IMR-90 (cell line): ENCODE results near the gene TEX28. TPM values are rescaled to one million over a fixed set of nuclear protein-coding genes. Genes with fewer than 3 reads are reported as not detected.
"Not testable (repeated sequence)": the region's sequence is repeated elsewhere in the genome, so short reads cannot be mapped to it uniquely, and the experiment has no call there.

Experiments
- ATAC-seq: fragments of 200-7000 bp; cut with Tn5 transposase; 2 replicates; pipeline ENCODE4 v1.9.1; 2020; ENCODE audit warnings: low read depth, mild to moderate bottlenecking, moderate library complexity
- BruUV-seq: library from RNA; stranded (reverse); fragments of 400-500 nt; replicated peaks from 2 replicates; lab custom pipeline; 2021; lab: Mats Ljungman, UMichigan
- CTCF ChIA-PET: fragments of 300-600 bp; formaldehyde crosslinking; extraction: SDS; loops from one replicate; lab custom pipeline; 2021; ENCODE audit warnings: antibody characterized with exemption; lab: Yijun Ruan, JAX
- POLR2A ChIA-PET: fragments of 300-600 bp; sonication (Branson Sonifier 250); formaldehyde crosslinking; loops from one replicate; lab custom pipeline; 2022; ENCODE audit warnings: antibody characterized with exemption; ENCODE audit not compliant: unreplicated experiment; lab: Charles Lee
- DNase-seq: peaks from one replicate; pipeline ENCODE4 v3.0.0; 2013
- H2AFZ ChIP-seq: replicated peaks from 2 replicates; pipeline ENCODE3; 2013; ENCODE audit warnings: low read length, mild to moderate bottlenecking; ENCODE audit not compliant: poor library complexity
- H2AK5ac ChIP-seq: 2 replicates; pipeline ENCODE4 v1.6.1; 2013; ENCODE audit warnings: low read depth, low read length, inconsistent platforms
- H2AK9ac ChIP-seq: replicated peaks from 2 replicates; pipeline ENCODE3; 2013; ENCODE audit warnings: mild to moderate bottlenecking, low read depth, low read length, moderate library complexity; ENCODE audit not compliant: poor library complexity
- H2BK120ac ChIP-seq: 2 replicates; pipeline ENCODE4 v1.6.1; 2013; ENCODE audit warnings: low read depth, low read length, inconsistent platforms
- H2BK15ac ChIP-seq: 3 replicates; pipeline ENCODE4 v1.6.1; 2013; ENCODE audit warnings: low read depth, low read length, inconsistent platforms
- H2BK20ac ChIP-seq: 2 replicates; pipeline ENCODE4 v1.6.1; 2013; ENCODE audit warnings: low read depth, mild to moderate bottlenecking, inconsistent platforms, low read length, moderate library complexity
- H2BK5ac ChIP-seq: 2 replicates; pipeline ENCODE4 v1.6.1; 2013; ENCODE audit warnings: mild to moderate bottlenecking, low read depth, low read length, inconsistent platforms; ENCODE audit not compliant: poor library complexity, severe bottlenecking
- H3K14ac ChIP-seq: replicated peaks from 2 replicates; pipeline ENCODE4 v1.6.1; 2013; ENCODE audit warnings: low read depth, low read length, inconsistent platforms
- H3K18ac ChIP-seq: 2 replicates; pipeline ENCODE4 v1.6.1; 2013; ENCODE audit warnings: low read depth, low read length, control low read depth
- H3K23ac ChIP-seq: 2 replicates; pipeline ENCODE4 v1.6.1; 2013; ENCODE audit warnings: low read depth, low read length, inconsistent platforms
- H3K27ac ChIP-seq: 2 replicates; pipeline ENCODE4 v1.5.1; 2013; ENCODE audit warnings: mild to moderate bottlenecking, control low read depth, low read length; ENCODE audit not compliant: insufficient read depth
- H3K27me3 ChIP-seq: 2 replicates; pipeline ENCODE4 v1.6.1; 2013; ENCODE audit warnings: low read length; ENCODE audit not compliant: control insufficient read depth, insufficient read depth
- H3K36me3 ChIP-seq: 2 replicates; pipeline ENCODE4 v1.6.1; 2013; ENCODE audit warnings: low read length, mixed read lengths; ENCODE audit not compliant: control insufficient read depth, insufficient read depth
- H3K4ac ChIP-seq: 2 replicates; pipeline ENCODE4 v1.6.1; 2013; ENCODE audit warnings: low read depth, low read length, inconsistent platforms
- H3K4me1 ChIP-seq: 2 replicates; pipeline ENCODE4 v1.6.1; 2013; ENCODE audit warnings: low read length, mixed read lengths; ENCODE audit not compliant: control insufficient read depth, insufficient read depth
- H3K4me2 ChIP-seq: 2 replicates; pipeline ENCODE4 v1.6.1; 2013; ENCODE audit warnings: low read depth, mild to moderate bottlenecking, control low read depth, low read length, moderate library complexity
- H3K4me3 ChIP-seq: 2 replicates; pipeline ENCODE4 v1.5.1; 2013; ENCODE audit warnings: low read depth, mild to moderate bottlenecking, control low read depth, low read length, moderate library complexity; ENCODE audit not compliant: insufficient read depth
- H3K56ac ChIP-seq: 2 replicates; pipeline ENCODE4 v1.6.1; 2013; ENCODE audit warnings: low read length, inconsistent platforms; ENCODE audit not compliant: insufficient read depth; ENCODE audit errors: extremely low read depth
- H3K79me1 ChIP-seq, 2 experiments: 2 replicates each; pipeline ENCODE4 v1.6.1; 2013; ENCODE audit warnings: low read length in 2 of 2, inconsistent platforms in 1 of 2, low read depth in 1 of 2
- H3K9ac ChIP-seq: 2 replicates; pipeline ENCODE4 v1.6.1; 2013; ENCODE audit warnings: low read depth, low read length, control low read depth
- H3K9me1 ChIP-seq: 2 replicates; pipeline ENCODE4 v1.6.1; 2013; ENCODE audit warnings: low read length, inconsistent platforms; ENCODE audit not compliant: insufficient read depth
- H3K9me3 ChIP-seq: 2 replicates; pipeline ENCODE4 v1.6.1; 2013; ENCODE audit warnings: low read length; ENCODE audit not compliant: control insufficient read depth, insufficient read depth
- H4K20me1 ChIP-seq: 2 replicates; pipeline ENCODE4 v1.6.1; 2013; ENCODE audit warnings: low read length, inconsistent platforms; ENCODE audit not compliant: insufficient read depth
- H4K5ac ChIP-seq: 2 replicates; pipeline ENCODE4 v1.6.1; 2013; ENCODE audit warnings: mild to moderate bottlenecking, low read depth, low read length, control low read depth
- H4K8ac ChIP-seq, 2 experiments: 2 replicates each; pipeline ENCODE4 v1.6.1; 2013; ENCODE audit warnings: low read depth in 2 of 2, low read length in 2 of 2, control low read depth in 1 of 2, inconsistent platforms in 1 of 2
- H4K91ac ChIP-seq: 2 replicates; pipeline ENCODE4 v1.6.1; 2013; ENCODE audit warnings: low read depth, low read length, inconsistent platforms; ENCODE audit not compliant: insufficient read depth
- WGBS, 2 experiments: methylation state at CpG; one replicate each; pipeline versions ENCODE4 v1.1.5 to v1.1.7; 2013; ENCODE audit warnings: missing lambda C conversion rate in 2 of 2; ENCODE audit not compliant: insufficient read length in 1 of 2; ENCODE audit errors: extremely low coverage in 2 of 2; 5-methylcytosine and 5-hydroxymethylcytosine counted together
- dilution Hi-C: fragments of 300-500 bp; cut with HindIII; formaldehyde crosslinking; loops from one replicate; pipeline ENCODE4 v1.14.3; 2018; ENCODE audit warnings: low sequenced_read_pairs; ENCODE audit not compliant: unreplicated experiment
- in situ Hi-C: fragments of 300-500 bp; cut with MboI; formaldehyde crosslinking; loops from 3 replicates; pipeline ENCODE4 v1.14.3; 2019; ENCODE audit warnings: low sequenced_read_pairs, inconsistent platforms, mixed read lengths
- intact Hi-C: fragments of 100-400 bp; cut with micrococcal nuclease; formaldehyde crosslinking; loops from 2 replicates; pipeline ENCODE4 v1.10.0; 2022
- polyA plus RNA-seq, 3 experiments: library from polyadenylated mRNA; depleted of rRNA; stranded (reverse); fragments of >200 nt; gene quantifications; 2 replicates each; pipeline ENCODE4 v1.2.3, GENCODE V29; 2012; ENCODE audit warnings: low replicate concordance in 1 of 3
- total RNA-seq: library from RNA; depleted of rRNA; stranded (reverse); fragments of >200 nt; gene quantifications from 2 replicates; pipeline ENCODE4 v1.2.3, GENCODE V29; 2012

Gene TEX28
- total and polyA plus RNA-seq, 2 of the 4 experiments (the other 2 are of a cell fraction): not detected

GRCh38 chrX:154269245-154269644 lies 25.7 kb downstream of the TEX28 start:
- in situ Hi-C loops, H3K4ac ChIP-seq, BruUV-seq, H4K8ac ChIP-seq, ATAC-seq, H4K5ac ChIP-seq, intact Hi-C loops, H4K20me1 ChIP-seq, H3K4me3 ChIP-seq, H2AK5ac ChIP-seq, H3K14ac ChIP-seq, H3K56ac ChIP-seq, H3K27ac ChIP-seq, H3K23ac ChIP-seq, H2BK5ac ChIP-seq, CTCF ChIA-PET, H3K9me3 ChIP-seq, H2BK20ac ChIP-seq, DNase-seq, H3K9me1 ChIP-seq, H2AFZ ChIP-seq, H2AK9ac ChIP-seq, POLR2A ChIA-PET, H3K36me3 ChIP-seq, H3K4me1 ChIP-seq, H4K91ac ChIP-seq, H3K79me1 ChIP-seq, H3K4me2 ChIP-seq, H2BK15ac ChIP-seq, H3K18ac ChIP-seq, dilution Hi-C loops, H3K9ac ChIP-seq, H3K27me3 ChIP-seq, H2BK120ac ChIP-seq: not testable (repeated sequence)
- no CpG with 5 or more reads among the region's 3 CpGs for WGBS, 2 experiments

DNA sequence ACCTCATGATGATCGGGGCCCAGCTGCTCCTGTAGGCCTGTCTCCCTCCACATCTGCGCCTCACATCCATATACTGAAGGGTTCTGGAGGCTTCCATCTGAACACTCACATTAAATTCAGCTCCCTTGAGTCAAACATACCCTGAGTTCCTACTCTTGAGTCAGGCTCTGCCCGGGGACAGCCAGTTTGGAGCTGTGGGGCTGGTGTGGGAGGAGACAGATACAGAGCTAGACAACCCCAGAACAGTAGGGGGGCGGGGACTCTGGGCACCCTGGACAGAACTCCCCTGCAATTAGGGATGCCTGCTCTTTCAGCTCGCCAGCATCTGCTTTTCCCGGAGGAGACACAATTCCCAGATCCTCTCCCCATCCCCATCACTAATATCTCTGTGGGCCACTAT lies 31.9 kb downstream of the TEX28 start:
- H3K79me1 ChIP-seq, H2BK15ac ChIP-seq, H2BK5ac ChIP-seq, H3K4me3 ChIP-seq, H3K56ac ChIP-seq, dilution Hi-C loops, H4K20me1 ChIP-seq, H2BK20ac ChIP-seq, H2AFZ ChIP-seq, H3K18ac ChIP-seq, H3K4me1 ChIP-seq, H3K9ac ChIP-seq, H4K5ac ChIP-seq, H2BK120ac ChIP-seq, POLR2A ChIA-PET, H2AK9ac ChIP-seq, ATAC-seq, H3K9me3 ChIP-seq, H4K91ac ChIP-seq, H3K9me1 ChIP-seq, H3K4ac ChIP-seq, H2AK5ac ChIP-seq, H3K23ac ChIP-seq, H3K36me3 ChIP-seq, DNase-seq, in situ Hi-C loops, intact Hi-C loops, BruUV-seq, H3K27ac ChIP-seq, H3K14ac ChIP-seq, H3K27me3 ChIP-seq, CTCF ChIA-PET, H4K8ac ChIP-seq, H3K4me2 ChIP-seq: not testable (repeated sequence)
- WGBS, 2 experiments: no CpG with 5 or more reads among the region's 6 CpGs
